Activated CD8-positive, alpha-beta T cell treated with anti-CD3 and anti-CD28 coated beads for 36 hours (primary cell): ENCODE results near the gene PAQR6. TPM values are rescaled to one million over a fixed set of nuclear protein-coding genes. Genes with fewer than 3 reads are reported as not detected.

Source experiments
- ATAC-seq: fragments of 200-7000 bp; cut with Tn5 transposase; one replicate; pipeline ENCODE4 v1.10.0; 2021; ENCODE audit warnings: mild to moderate bottlenecking, moderate library complexity
- CTCF ChIA-PET: fragments of 350-600 bp; sonication (Branson Sonifier 250); formaldehyde crosslinking; loops from one replicate; lab custom pipeline; 2021; ENCODE audit warnings: antibody characterized with exemption; lab: Charles Lee
- POLR2A ChIA-PET: fragments of 350-600 bp; sonication (Branson Sonifier 250); formaldehyde crosslinking; loops from one replicate; lab custom pipeline; 2021; ENCODE audit warnings: antibody characterized with exemption; lab: Charles Lee
- DNase-seq: peaks from one replicate; pipeline ENCODE4 v3.0.0-alpha.2; 2020
- H3K27ac Mint-ChIP-seq: one replicate; pipeline ENCODE4 v1.8.0; 2021; ENCODE audit warnings: mild to moderate bottlenecking, mixed read lengths
- H3K27me3 Mint-ChIP-seq: one replicate; pipeline ENCODE4 v1.8.0; 2021; ENCODE audit warnings: mixed read lengths
- H3K36me3 Mint-ChIP-seq: one replicate; pipeline ENCODE4 v1.8.0; 2021; ENCODE audit warnings: low read depth, mixed read lengths
- H3K4me1 Mint-ChIP-seq: one replicate; pipeline ENCODE4 v1.8.0; 2021; ENCODE audit warnings: low read depth, mixed read lengths
- H3K4me3 Mint-ChIP-seq: one replicate; pipeline ENCODE4 v1.8.0; 2021; ENCODE audit warnings: mild to moderate bottlenecking, moderate library complexity, mixed read lengths
- H3K9me3 Mint-ChIP-seq: one replicate; pipeline ENCODE4 v1.8.0; 2021; ENCODE audit warnings: mixed read lengths
- intact Hi-C: fragments of 100-400 bp; cut with micrococcal nuclease; formaldehyde crosslinking; loops from one replicate; pipeline ENCODE4 v1.10.0; 2022
- total RNA-seq, 2 experiments: library from RNA; stranded (reverse); gene quantifications; one replicate each; pipeline ENCODE4 v1.2.3, GENCODE V29; 2021
- TF ChIP-seq, protein P1 (sequence below): fragments of 200-600 bp; IDR thresholded peaks from one replicate; pipeline ENCODE4 v1.8.0; 2022; ENCODE audit warnings: antibody characterized with exemption, mild to moderate bottlenecking

The PAQR6 gene
- total RNA-seq, 2 experiments from 2014 or later: 4.7 to 5.0 TPM

DNA sequence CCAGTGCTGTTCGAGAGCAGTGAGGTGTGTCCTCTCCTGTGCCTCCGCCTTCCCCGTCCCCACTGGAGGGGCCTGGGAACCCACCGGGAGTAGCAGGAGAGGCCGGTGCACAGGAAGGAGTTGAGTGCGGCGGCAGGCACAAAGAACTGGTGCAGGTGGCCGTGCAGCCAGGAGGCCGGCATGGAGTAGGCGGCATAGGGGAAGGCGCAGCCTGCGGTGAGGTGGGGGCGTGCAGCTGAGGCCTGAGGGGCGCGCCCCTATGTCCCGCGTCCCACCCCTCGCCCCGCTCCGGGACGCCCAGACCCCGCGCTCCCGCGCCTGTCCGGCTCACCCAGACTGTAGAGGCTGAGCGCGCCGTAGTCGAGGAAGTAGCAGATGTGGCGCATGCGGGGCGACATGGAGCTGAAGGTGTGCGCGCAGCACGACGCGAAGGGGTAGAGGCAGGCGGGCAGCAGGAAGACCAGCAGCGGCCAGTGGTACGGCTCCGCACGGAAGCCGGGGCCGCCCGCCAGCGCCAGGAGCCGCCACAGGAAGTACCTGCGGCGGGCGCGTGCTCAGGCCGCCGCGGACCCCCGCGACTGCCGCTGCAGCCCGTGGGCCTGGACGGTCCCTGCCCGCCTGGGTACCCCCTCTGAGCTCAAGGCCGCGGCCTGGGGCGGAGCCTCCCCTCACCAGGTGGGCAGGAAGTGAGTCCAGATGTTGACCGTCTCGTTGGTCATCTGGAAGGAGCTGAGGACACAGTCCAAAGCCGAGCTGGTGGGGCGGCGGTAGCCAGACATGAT is 2.2 kb downstream of the PAQR6 start:
- POLR2A ChIA-PET: interaction anchor here (0.6 to 2.4 kb wide), 20 partner anchors 8 to 395 kb away, joined by 3 to 11 read pairs (median 4); partner anchors contain the start of genes MEX3A, PMF1, SMG5 and TMEM79
- intact Hi-C loops: no loop called here

DNA sequence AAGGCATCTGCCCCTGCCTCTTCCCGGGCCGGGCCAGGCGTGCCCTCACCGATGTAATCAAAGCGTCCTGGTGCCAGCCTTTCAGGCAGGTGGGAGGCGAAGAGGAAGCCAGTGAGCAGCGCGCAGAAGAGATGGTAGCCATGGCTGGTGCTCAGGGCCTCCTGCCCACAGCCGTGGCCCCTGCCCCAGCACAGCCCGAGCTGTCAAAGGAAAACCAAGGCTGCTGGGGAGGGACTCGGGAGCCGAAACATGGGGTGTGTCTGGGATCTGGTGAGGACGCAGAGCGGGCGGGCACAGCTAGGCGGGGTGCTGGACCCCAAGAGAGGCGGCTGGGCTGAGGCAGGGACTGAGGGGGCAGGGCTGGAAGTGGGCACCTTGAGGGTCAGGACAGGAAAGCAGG is 3.1 kb downstream of the PAQR6 start:
- POLR2A ChIA-PET: interaction anchor here (0.6 to 2.4 kb wide), 8 partner anchors 9 to 162 kb away, joined by 3 to 11 read pairs (median 5); partner anchors contain the start of genes MEX3A, PMF1, SMG5 and TMEM79
- peaks cover 17% of the 10 kb centered on the region for H3K4me1 Mint-ChIP-seq

More for the DNA sequence above, 2.2 kb downstream of the PAQR6 start:
- TF ChIP-seq, protein P1, sequence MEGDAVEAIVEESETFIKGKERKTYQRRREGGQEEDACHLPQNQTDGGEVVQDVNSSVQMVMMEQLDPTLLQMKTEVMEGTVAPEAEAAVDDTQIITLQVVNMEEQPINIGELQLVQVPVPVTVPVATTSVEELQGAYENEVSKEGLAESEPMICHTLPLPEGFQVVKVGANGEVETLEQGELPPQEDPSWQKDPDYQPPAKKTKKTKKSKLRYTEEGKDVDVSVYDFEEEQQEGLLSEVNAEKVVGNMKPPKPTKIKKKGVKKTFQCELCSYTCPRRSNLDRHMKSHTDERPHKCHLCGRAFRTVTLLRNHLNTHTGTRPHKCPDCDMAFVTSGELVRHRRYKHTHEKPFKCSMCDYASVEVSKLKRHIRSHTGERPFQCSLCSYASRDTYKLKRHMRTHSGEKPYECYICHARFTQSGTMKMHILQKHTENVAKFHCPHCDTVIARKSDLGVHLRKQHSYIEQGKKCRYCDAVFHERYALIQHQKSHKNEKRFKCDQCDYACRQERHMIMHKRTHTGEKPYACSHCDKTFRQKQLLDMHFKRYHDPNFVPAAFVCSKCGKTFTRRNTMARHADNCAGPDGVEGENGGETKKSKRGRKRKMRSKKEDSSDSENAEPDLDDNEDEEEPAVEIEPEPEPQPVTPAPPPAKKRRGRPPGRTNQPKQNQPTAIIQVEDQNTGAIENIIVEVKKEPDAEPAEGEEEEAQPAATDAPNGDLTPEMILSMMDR: no peak
- peak; percentile 60 for ATAC-seq
- H3K27ac Mint-ChIP-seq: peak overlapping the region; percentile 73
- peaks cover 3% of the 10 kb centered on the region for H3K36me3 Mint-ChIP-seq
- no peaks in the 10 kb centered on the region for H3K27me3 Mint-ChIP-seq
- CTCF ChIA-PET: interaction anchor here (0.9 to 2.7 kb wide), 6 partner anchors 19 to 179 kb away, joined by 3 to 10 read pairs (median 4); partner anchors contain the start of gene TMEM79
- H3K4me1 Mint-ChIP-seq: peaks cover 17% of the 10 kb centered on the region
- peak overlapping the region; percentile 70 for H3K4me3 Mint-ChIP-seq
- peak; percentile 64 for DNase-seq
- H3K9me3 Mint-ChIP-seq: no peaks in the 10 kb centered on the region

DNA sequence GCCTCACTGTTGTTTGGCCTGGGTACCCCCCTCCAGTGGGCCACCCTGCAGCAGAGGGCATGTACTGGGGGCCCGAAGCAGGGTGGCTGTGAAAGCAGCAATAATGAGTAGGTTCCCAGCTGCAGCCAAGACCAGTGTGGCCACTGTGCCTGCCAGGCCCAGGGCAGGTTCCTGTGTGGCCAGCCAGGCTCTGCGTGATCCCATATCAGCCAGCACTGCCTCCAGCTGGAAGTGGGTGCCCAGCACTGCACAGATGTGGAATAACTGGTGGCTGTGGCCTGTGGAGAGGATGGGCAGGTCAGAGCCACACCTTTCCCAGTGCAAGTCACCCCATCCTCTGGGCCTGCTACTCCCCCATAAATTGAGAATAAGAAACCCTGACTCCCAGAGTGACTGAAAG is 3.7 kb downstream of the PAQR6 start:
- Mint-ChIP-seq H3K27ac (no peak overlapping the region), H3K4me1 (peaks cover 17% of the 10 kb centered on the region), H3K4me3 (no peak overlapping the region), H3K9me3 (no peaks in the 10 kb centered on the region), H3K27me3 (no peaks in the 10 kb centered on the region), H3K36me3 (peaks cover 6% of the 10 kb centered on the region)
- DNase-seq (no peak), ATAC-seq (no peak)
- CTCF ChIA-PET: no interaction called here
- TF ChIP-seq, protein P1: no peak
- intact Hi-C loops: no loop called here
- POLR2A ChIA-PET: interaction anchor here (1.8 to 2.4 kb wide), 2 partner anchors 11 to 18 kb away, joined by 6 to 9 read pairs; no protein-coding TSS in a partner anchor

More for the DNA sequence above, 3.1 kb downstream of the PAQR6 start:
- peak overlapping the region; percentile 70 for H3K4me3 Mint-ChIP-seq
- CTCF ChIA-PET: interaction anchor here (2.7 kb wide), 1 partner anchor 104 kb away, joined by 10 read pairs; no protein-coding TSS in a partner anchor
- peaks cover 7% of the 10 kb centered on the region for H3K36me3 Mint-ChIP-seq
- DNase-seq: no peak
- no peaks in the 10 kb centered on the region for H3K9me3 Mint-ChIP-seq
- intact Hi-C loops: no loop called here
- peak overlapping the region; percentile 73 for H3K27ac Mint-ChIP-seq
- ATAC-seq: no peak
- H3K27me3 Mint-ChIP-seq: no peaks in the 10 kb centered on the region
- TF ChIP-seq, protein P1: no peak

DNA sequence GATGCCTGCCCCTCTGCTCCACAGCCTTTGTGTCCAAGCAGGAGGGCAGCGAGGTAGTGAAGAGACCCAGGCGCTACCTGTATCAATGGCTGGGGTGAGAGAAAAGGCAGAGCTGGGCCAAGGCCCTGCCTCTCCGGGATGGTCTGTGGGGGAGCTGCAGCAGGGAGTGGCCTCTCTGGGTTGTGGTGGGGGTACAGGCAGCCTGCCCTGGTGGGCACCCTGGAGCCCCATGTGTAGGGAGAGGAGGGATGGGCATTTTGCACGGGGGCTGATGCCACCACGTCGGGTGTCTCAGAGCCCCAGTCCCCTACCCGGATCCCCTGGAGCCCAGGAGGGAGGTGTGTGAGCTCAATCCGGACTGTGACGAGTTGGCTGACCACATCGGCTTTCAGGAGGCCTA is 5.1 kb downstream of the PAQR6 start:
- CTCF ChIA-PET: interaction anchor here (1.6 kb wide), 1 partner anchor 10 kb away, joined by 4 read pairs; no protein-coding TSS in a partner anchor

More for the DNA sequence above, 5.1 kb downstream of the PAQR6 start:
- Mint-ChIP-seq H3K9me3 (no peaks in the 10 kb centered on the region), H3K36me3 (peaks cover 8% of the 10 kb centered on the region), H3K4me3 (no peak overlapping the region), H3K4me1 (peaks cover 19% of the 10 kb centered on the region), H3K27me3 (no peaks in the 10 kb centered on the region), H3K27ac (no peak overlapping the region)
- ATAC-seq (no peak), DNase-seq (no peak)
- intact Hi-C loops: no loop called here
- POLR2A ChIA-PET: no interaction called here
- TF ChIP-seq, protein P1: no peak
